Measurements from ENCODE around the gene RPH3AL. TPM values are rescaled to one million over a fixed set of nuclear protein-coding genes. Genes with fewer than 3 reads are reported as not detected.
A peak's percentile ranks its signal among the peaks of the same experiment; 100 is the strongest.
"Not testable (repeated sequence)": the region's sequence is repeated elsewhere in the genome, so short reads cannot be mapped to it uniquely, and the experiment has no call there.

RPH3AL gene
- total RNA-seq, 2 donors from 2014 or later = 2.6 to 6.8 TPM

DNA sequence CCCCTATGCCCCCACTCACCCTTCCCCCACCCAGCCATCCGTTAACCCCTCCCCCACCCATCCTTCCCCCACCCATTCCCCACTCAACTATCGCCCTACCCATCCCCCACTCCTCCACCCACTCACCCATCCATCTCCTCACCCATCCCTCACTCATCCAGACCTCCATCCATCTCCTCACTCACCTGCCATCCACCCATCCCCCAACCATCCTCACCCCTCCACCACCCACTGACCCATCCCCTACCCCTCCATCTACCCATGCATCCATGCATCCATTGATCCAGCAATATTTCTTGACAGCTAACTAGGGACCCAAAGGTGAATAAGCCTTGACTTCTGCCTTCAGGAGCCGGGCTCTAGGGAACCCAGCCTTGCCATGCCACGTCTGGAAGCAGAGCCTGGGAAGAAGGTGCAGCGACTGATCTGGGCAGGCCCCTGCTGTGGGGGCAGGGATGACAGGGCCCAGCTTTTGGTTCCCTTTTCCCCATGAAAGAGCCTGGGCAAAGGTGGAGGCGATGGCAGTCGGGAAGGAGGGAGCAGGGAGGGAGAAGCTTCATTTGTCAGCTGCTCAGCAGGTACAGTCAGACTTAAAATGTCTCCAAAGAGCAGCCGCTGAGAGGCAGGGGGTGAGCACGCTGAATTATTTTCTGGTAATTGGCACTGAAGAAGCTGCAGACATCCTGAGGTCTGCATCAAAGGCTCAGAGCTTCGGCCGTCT, 148.0 kb downstream of the RPH3AL start:
- Mint-ChIP-seq H3K9me3 (no peaks in the 10 kb centered on the region), H3K4me3 (no peak overlapping the region), H3K4me1 (ENCODE audit: low read depth in 2 of 2) (no peaks in the 10 kb centered on the region), H3K36me3 (peaks cover 4% of the 10 kb centered on the region), H3K27ac (no peak overlapping the region), H3K27me3 (peaks cover 0 to 5% of the 10 kb centered on the region in 2 donors)
- ATAC-seq = no peak
- no peak for DNase-seq (ENCODE audit: low spot score)

DNA sequence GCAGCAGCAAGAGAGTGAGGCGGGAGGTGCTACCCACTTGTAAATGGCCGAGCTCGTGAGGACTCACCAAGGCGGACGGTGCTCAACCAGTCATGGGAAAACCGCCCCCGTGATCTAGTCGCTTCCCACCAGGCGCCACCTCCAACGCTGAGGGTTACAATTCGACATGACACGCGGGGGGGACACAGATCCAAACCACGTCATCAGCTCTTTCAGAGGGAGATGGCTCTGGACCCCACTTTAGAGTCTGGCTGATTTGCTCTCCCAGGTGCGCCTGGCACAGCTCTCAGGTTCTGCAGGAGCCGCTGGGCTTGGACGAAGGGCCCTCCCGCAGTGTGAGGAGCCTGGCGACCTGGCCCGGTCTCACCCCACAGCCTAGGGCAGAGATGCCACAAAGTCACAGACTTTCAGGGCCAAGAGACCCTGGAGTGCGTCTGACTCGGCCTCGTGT, 150.1 kb downstream of the RPH3AL start:
- Mint-ChIP-seq H3K4me1 (ENCODE audit: low read depth in 2 of 2) (no peaks in the 10 kb centered on the region), H3K27ac (no peak overlapping the region), H3K36me3 (peaks cover 4% of the 10 kb centered on the region), H3K27me3 (peaks cover 0 to 9% of the 10 kb centered on the region in 2 donors), H3K4me3 (no peak overlapping the region), H3K9me3 (no peaks in the 10 kb centered on the region)
- ATAC-seq = no peak
- no peak for DNase-seq (ENCODE audit: low spot score)

DNA sequence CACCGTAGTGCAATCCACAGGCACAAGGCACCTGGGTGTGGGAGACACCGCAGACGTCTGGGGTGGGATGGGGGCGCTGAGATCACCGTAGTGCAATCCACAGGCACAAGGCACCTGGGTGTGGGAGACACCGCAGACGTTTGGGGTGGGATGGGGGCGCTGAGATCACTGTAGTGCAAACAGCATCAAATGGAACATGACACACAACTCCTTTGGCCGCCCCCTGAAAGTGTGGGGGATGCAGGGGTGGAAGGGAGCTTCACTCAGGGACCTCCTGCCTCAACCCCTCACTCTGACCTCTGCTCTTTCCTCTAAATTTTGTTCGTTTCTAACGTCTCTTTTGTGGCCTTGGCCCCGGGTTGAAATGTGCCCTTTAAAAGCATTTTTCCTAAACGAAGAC, 150.9 kb downstream of the RPH3AL start:
- not testable (repeated sequence) for H3K9me3 Mint-ChIP-seq; DNase-seq (ENCODE audit: low spot score); H3K27ac Mint-ChIP-seq; H3K4me1 Mint-ChIP-seq (ENCODE audit: low read depth in 2 of 2); H3K36me3 Mint-ChIP-seq; H3K4me3 Mint-ChIP-seq; ATAC-seq; H3K27me3 Mint-ChIP-seq

DNA sequence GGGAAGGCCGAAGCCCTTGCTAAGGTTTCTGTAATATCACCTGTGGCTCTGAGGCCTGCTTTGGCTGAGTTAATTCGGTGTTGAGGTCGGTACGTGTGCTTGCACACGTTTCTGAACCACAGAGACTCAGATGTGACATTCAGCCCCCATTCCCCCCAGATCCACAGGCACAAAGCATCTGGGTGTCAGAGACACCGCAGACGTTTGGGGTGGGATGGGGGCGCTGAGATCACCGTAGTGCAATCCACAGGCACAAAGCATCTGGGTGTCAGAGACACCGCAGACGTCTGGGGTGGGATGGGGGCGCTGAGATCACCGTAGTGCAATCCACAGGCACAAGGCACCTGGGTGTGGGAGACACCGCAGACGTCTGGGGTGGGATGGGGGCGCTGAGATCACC, 151.3 kb downstream of the RPH3AL start:
- not testable (repeated sequence) for H3K27ac Mint-ChIP-seq; DNase-seq (ENCODE audit: low spot score); ATAC-seq; H3K4me3 Mint-ChIP-seq; H3K4me1 Mint-ChIP-seq (ENCODE audit: low read depth in 2 of 2); H3K36me3 Mint-ChIP-seq; H3K9me3 Mint-ChIP-seq; H3K27me3 Mint-ChIP-seq

DNA sequence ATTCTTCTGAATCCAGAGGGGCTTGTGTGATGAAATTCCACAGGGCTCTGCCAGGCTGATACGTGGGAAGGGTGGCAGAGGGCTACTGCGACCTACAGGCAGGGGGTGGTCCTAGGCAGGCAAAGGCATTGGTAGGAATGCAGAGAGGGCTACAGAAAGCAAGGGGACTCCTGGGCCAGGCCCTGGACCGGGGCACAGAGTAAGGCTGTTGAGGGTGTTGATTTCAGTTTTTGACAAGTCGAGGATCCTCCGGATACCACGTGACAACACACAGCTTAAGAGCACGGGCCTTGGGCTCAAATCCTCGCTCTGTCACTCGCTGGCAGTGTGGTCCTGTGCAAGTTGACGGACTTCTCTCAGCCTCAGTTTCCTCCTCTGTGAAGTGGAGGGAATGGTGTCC, 152.0 kb downstream of the RPH3AL start:
- no peak overlapping the region for H3K4me3 Mint-ChIP-seq

DNA sequence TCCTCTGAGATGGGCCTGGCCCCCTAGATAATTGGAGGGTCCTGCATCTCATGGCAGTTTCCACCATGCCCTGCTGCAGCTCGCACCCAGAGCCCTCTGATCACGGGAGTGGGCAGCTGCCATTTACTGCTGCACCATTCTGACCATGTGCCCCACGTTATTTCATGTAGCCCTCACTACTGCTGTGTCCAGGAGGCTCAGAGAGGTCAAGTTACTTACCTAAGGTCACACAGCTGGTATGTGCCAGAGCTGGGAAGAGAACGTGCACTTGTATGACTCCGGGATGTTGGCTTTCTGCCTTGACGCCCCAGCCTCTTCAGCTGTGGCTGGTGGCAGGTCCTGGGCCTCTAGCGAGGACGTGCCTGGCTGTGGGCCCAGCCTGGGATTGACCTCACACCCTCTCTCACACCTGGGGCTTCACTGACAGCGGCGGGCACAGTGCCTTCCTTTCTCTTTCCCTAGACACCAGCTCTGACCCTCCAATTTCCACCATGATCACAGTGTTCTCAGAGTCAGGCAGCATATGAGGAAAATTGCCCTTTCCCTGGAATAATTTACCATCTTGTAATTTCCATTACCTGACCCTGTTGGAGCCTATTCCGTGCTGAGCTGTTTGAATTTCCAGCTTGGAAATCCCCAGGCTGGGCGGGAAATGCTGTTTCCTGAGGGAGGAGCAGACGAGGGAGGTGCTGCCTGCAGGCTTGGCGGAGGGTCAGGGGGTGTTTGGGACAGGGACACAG, 152.6 kb downstream of the RPH3AL start:
- H3K4me3 Mint-ChIP-seq = no peak overlapping the region
- DNase-seq (ENCODE audit: low spot score) (no peak), ATAC-seq (no peak)
- peaks cover 0 to 9% of the 10 kb centered on the region in 2 donors for H3K27me3 Mint-ChIP-seq
- no peak overlapping the region for H3K27ac Mint-ChIP-seq
- H3K36me3 Mint-ChIP-seq = no peaks in the 10 kb centered on the region
- H3K9me3 Mint-ChIP-seq = no peaks in the 10 kb centered on the region
- no peaks in the 10 kb centered on the region for H3K4me1 Mint-ChIP-seq (ENCODE audit: low read depth in 2 of 2)

More for the DNA sequence above, 152.0 kb downstream of the RPH3AL start:
- no peaks in the 10 kb centered on the region for H3K9me3 Mint-ChIP-seq
- H3K36me3 Mint-ChIP-seq = no peaks in the 10 kb centered on the region
- no peaks in the 10 kb centered on the region for H3K4me1 Mint-ChIP-seq (ENCODE audit: low read depth in 2 of 2)
- ATAC-seq (no peak), DNase-seq (ENCODE audit: low spot score) (no peak)
- H3K27me3 Mint-ChIP-seq = peaks cover 0 to 9% of the 10 kb centered on the region in 2 donors
- no peak overlapping the region for H3K27ac Mint-ChIP-seq

DNA sequence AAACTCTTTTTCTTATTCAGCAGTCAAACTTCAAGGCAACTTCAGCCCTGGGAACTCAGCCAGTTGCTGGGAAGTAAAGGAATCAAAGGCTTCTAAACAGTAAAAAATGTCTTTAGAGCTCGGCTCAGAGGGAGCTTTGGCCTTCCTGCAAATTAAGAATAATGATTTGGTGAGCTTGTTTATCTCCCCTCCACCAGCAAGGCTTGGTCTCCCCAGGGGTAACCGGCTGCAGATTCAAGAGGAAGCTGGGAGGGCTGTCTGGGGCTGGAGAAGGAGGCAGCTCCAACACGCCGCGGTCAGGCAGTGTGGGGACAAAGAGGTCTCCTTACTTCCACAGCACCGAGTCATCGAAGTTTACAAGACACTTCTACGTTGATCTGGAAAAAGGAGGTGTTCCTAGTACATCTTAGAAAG, 153.4 kb downstream of the RPH3AL start:
- no peak for DNase-seq (ENCODE audit: low spot score)
- ATAC-seq = no peak

DNA sequence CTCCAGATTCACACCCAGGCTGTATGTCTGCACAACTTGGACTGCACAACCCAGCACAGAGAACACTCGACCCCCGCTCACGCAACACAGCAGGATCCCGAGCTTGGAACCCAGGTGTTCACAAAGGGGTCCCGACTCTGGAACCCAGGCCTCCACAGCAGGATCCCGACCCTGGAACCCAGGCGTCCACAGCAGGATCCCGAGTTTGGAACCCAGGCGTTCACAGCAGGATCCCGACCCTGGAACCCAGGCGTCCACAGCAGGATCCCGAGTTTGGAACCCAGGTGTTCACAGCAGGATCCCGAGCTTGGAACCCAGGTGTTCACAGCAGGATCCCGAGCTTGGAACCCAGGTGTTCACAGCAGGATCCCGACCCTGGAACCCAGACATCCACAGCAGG, 154.4 kb downstream of the RPH3AL start:
- H3K9me3 Mint-ChIP-seq; H3K4me1 Mint-ChIP-seq (ENCODE audit: low read depth in 2 of 2); H3K27me3 Mint-ChIP-seq; H3K27ac Mint-ChIP-seq; DNase-seq (ENCODE audit: low spot score); H3K4me3 Mint-ChIP-seq; H3K36me3 Mint-ChIP-seq; ATAC-seq: not testable (repeated sequence)

More for the DNA sequence above, 153.4 kb downstream of the RPH3AL start:
- no peaks in the 10 kb centered on the region for H3K9me3 Mint-ChIP-seq
- no peak overlapping the region for H3K27ac Mint-ChIP-seq
- H3K4me1 Mint-ChIP-seq (ENCODE audit: low read depth in 2 of 2) = no peaks in the 10 kb centered on the region
- no peaks in the 10 kb centered on the region for H3K36me3 Mint-ChIP-seq
- no peak overlapping the region for H3K4me3 Mint-ChIP-seq
- H3K27me3 Mint-ChIP-seq = peaks cover 0 to 9% of the 10 kb centered on the region in 2 donors

DNA sequence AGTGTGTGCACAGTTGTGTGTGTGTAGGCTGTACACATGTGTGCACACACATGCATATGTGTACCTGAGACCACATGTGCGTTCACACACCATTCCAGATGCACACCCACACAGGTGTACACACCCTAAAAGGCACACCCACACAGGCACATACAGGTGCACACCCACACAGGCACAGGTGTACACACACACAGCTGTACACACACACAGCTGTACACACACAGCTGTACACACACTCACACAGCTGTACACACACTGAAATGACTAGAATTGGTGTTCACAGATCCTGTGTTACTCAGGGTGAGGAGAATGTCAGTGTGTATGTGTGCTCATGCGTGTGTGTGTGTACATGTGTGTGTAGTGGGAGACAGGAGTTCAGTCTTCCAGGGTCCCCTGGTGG, 155.3 kb downstream of the RPH3AL start:
- Mint-ChIP-seq H3K36me3 (no peaks in the 10 kb centered on the region), H3K27ac (no peak overlapping the region), H3K4me3 (no peak overlapping the region), H3K9me3 (no peaks in the 10 kb centered on the region), H3K4me1 (ENCODE audit: low read depth in 2 of 2) (no peaks in the 10 kb centered on the region), H3K27me3 (peaks cover 0 to 5% of the 10 kb centered on the region in 2 donors)
- ATAC-seq = peak in 1 of 2 donors; percentile 32
- DNase-seq (ENCODE audit: low spot score) = no peak

DNA sequence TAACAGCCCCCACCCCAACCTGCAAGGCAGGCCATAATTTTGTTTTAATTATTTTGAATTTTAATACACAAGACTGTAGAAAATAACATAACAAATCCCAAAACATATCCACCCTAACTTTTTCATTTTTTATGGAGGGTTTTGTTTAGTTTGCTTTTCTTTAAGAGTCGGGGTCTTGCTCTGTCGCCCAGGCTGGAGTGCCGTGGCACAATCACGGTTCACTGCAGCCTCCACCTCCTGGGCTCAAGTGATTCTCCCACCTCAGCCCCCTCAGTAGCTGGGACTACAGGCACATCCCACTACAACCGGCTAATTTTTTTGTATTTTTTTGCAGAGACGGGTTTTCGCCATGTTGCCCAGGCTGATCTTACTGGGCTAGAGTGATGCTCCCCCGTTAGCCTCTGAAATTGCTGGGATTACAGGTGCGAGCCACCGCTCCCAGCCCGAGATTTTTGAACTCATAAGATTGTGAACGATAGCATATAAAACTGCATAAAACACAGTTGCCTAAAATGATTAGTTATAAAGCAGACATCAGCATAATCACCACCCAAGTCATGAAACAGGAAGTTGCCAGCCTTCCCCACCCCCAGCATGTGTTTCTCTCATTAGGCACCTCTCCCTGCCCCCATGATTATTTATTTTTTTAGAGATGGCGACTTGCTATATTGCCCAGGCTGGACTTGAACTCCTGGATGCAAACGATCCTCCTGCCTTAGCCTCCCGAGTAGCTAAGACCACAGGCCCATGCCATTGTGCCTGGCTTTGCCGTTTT, 157.6 kb downstream of the RPH3AL start:
- Mint-ChIP-seq H3K9me3 (no peaks in the 10 kb centered on the region), H3K4me1 (ENCODE audit: low read depth in 2 of 2) (no peaks in the 10 kb centered on the region), H3K27me3 (peaks cover 0 to 5% of the 10 kb centered on the region in 2 donors), H3K27ac (no peak overlapping the region), H3K4me3 (no peak overlapping the region), H3K36me3 (no peaks in the 10 kb centered on the region)
- ATAC-seq = no peak
- DNase-seq (ENCODE audit: low spot score) = no peak

DNA sequence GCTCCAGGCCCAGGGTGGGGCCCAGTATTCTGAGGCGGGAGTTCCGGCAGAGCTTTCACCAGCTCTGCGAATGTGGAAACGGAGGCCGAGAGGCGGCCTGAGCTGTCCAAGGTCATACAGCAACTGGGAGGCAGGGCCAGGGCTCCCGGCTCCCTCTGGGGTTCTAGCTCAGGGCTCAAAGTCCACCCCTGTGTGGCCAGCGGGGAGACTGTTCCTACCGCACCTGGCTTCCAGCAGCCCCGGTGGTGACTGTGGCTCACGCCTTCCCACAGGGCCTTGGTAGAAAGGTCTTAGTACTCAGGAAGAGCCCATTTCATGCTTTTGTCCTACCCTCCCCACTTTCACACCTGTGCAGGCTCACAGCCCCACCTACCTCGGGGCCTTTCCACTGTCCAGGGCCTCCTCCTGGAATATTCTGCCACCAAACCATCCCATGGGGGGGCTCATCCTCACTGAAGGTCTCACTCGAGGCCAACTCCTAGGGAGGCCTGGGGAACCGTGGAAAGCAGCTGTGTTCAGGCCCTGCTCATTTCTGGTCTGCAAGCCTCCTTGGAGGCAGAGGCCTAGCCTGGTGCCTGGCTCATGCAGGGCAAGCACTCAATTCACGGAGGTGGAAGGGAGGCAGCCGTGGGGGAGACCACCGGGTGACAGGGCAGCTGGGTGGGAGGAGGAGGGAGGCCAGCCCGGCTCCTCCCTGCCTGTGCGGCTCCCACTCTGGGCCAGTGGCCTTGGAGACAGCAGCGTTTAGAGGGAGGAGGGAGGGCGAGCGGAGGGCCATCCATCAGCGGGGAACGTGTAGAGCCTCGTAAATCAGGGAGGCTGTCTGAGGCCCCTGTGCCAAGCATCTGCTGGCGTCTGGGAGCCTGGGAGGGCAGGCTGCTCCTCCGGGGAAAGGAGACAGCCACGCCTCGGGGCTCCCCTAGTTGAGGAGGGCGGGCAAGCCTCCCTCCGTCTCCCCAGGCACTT, 158.5 kb downstream of the RPH3AL start:
- H3K36me3 Mint-ChIP-seq = no peaks in the 10 kb centered on the region
- peaks cover 2 to 4% of the 10 kb centered on the region in 2 donors for H3K27me3 Mint-ChIP-seq
- DNase-seq (ENCODE audit: low spot score) (no peak), ATAC-seq (no peak)
- peaks cover 0 to 4% of the 10 kb centered on the region in 2 donors for H3K4me1 Mint-ChIP-seq (ENCODE audit: low read depth in 2 of 2)
- no peak overlapping the region for H3K27ac Mint-ChIP-seq
- no peak overlapping the region for H3K4me3 Mint-ChIP-seq
- no peaks in the 10 kb centered on the region for H3K9me3 Mint-ChIP-seq

DNA sequence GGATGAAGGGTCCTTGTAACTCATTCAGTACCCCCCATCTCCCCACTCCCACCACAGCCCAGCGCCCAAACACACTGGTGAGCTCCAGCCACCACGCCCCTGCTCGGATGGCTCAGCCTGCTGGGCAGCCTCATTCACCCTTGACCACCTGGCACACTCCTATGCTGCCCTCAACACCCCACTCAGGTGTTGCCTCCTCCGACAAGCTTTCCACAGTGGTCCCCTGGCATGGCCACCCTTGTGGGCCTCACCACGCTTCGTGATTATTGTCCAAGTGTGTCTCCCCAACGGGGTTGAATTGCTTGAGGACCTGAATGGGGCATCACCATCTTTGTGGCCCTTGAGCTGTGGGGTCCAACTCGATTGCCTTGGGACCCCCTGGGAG, 159.2 kb downstream of the RPH3AL start:
- Mint-ChIP-seq H3K4me1 (ENCODE audit: low read depth in 2 of 2) (peaks cover 0 to 7% of the 10 kb centered on the region in 2 donors), H3K27ac (no peak overlapping the region)

More for the DNA sequence above, 159.2 kb downstream of the RPH3AL start:
- H3K9me3 Mint-ChIP-seq = no peaks in the 10 kb centered on the region
- no peak overlapping the region for H3K4me3 Mint-ChIP-seq
- ATAC-seq (no peak), DNase-seq (ENCODE audit: low spot score) (no peak)
- H3K36me3 Mint-ChIP-seq = no peaks in the 10 kb centered on the region
- peaks cover 0 to 6% of the 10 kb centered on the region in 2 donors for H3K27me3 Mint-ChIP-seq

All from natural killer cell treated with Interleukin-12 subunit alpha and Interleukin-12 subunit beta and Interleukin-15 and Interleukin-18, amount 100 ng/mL, for 72 hours (primary cell).